Osteoblast (primary cell): ENCODE data around the gene LLGL2. TPM values are rescaled to one million over a fixed set of nuclear protein-coding genes. Genes with fewer than 3 reads are reported as not detected.

Experiments used
- DNase-seq: peaks from one replicate; pipeline ENCODE4 v3.0.0; 2011; ENCODE audit warnings: low spot score, mixed read lengths; ENCODE audit not compliant: insufficient read length; ENCODE audit errors: missing footprints
- H2AFZ ChIP-seq: 2 replicates; pipeline ENCODE4 v1.6.0; 2011; ENCODE audit warnings: mild to moderate bottlenecking, low read length
- H3K27ac ChIP-seq: 2 replicates; pipeline ENCODE4 v1.5.1; 2011; ENCODE audit warnings: mild to moderate bottlenecking, low read depth, low read length, moderate library complexity
- H3K27me3 ChIP-seq: 2 replicates; pipeline ENCODE4 v1.6.0; 2012; ENCODE audit warnings: mild to moderate bottlenecking, control low read depth, inconsistent platforms, low read length, moderate library complexity; ENCODE audit not compliant: insufficient read depth
- H3K36me3 ChIP-seq: 2 replicates; pipeline ENCODE4 v1.5.1; 2011; ENCODE audit warnings: mild to moderate bottlenecking, low read length, control low read depth, moderate library complexity; ENCODE audit not compliant: insufficient read depth
- H3K4me1 ChIP-seq: 2 replicates; pipeline ENCODE4 v1.5.1; 2011; ENCODE audit warnings: mild to moderate bottlenecking, low read length, control low read depth, moderate library complexity; ENCODE audit not compliant: insufficient read depth
- H3K4me2 ChIP-seq: 2 replicates; pipeline ENCODE4 v1.6.0; 2011; ENCODE audit warnings: mild to moderate bottlenecking, low read length; ENCODE audit not compliant: insufficient read depth
- H3K4me3 ChIP-seq: fragments of 200-600 bp; sonication (generic); 3 replicates; pipeline ENCODE4 v1.5.1; 2012; ENCODE audit warnings: mild to moderate bottlenecking, low read length, inconsistent platforms; ENCODE audit not compliant: insufficient read depth
- H3K79me2 ChIP-seq: 2 replicates; pipeline ENCODE4 v1.6.0; 2012; ENCODE audit warnings: mild to moderate bottlenecking, low read length, control low read depth, inconsistent platforms; ENCODE audit not compliant: insufficient read depth
- H3K9me3 ChIP-seq: 2 replicates; pipeline ENCODE4 v1.5.1; 2011; ENCODE audit warnings: low read depth, low read length, control low read depth
- H4K20me1 ChIP-seq: 2 replicates; pipeline ENCODE4 v1.6.0; 2012; ENCODE audit warnings: mild to moderate bottlenecking, low read length, control low read depth; ENCODE audit not compliant: insufficient read depth
- CTCF ChIP-seq: IDR thresholded peaks from 2 replicates; pipeline ENCODE4 v1.5.1; 2011; ENCODE audit warnings: mild to moderate bottlenecking, low read depth, low read length, moderate library complexity; ENCODE audit errors: extremely low read depth
- total RNA-seq: library from RNA; depleted of rRNA; stranded (reverse); fragments of >200 nt; gene quantifications from 2 replicates; pipeline ENCODE4 v1.2.3, GENCODE V29; 2012

LLGL2 gene
- total RNA-seq, 1 donor: 0.36 TPM

- Histone ChIP-seq H3K9me3 (no peaks in the 10 kb centered on the region), H3K27me3 (no peaks in the 10 kb centered on the region)
Measured at GRCh38 chr17:75555679-75556153, 30.2 kb downstream of the LLGL2 start.

GRCh38 chr17:75557075-75557851 lies 31.8 kb downstream of the LLGL2 start:
- Histone ChIP-seq H3K4me3 (no peak overlapping the region), H3K27ac (no peak overlapping the region), H3K27me3 (no peaks in the 10 kb centered on the region), H4K20me1 (no peaks in the 10 kb centered on the region), H3K79me2 (no peaks in the 10 kb centered on the region), H3K36me3 (no peaks in the 10 kb centered on the region), H3K9me3 (no peaks in the 10 kb centered on the region), H3K4me2 (no peak overlapping the region), H2AFZ (no peak overlapping the region), H3K4me1 (peaks cover 6% of the 10 kb centered on the region)
- TF ChIP-seq CTCF: no peak
- peak; percentile 91 for DNase-seq

More at GRCh38 chr17:75555679-75556153, 30.2 kb downstream of the LLGL2 start:
- H3K27ac ChIP-seq: no peak overlapping the region
- DNase-seq: no peak
- H3K4me2 ChIP-seq: no peak overlapping the region
- TF ChIP-seq CTCF: no peak
- H2AFZ ChIP-seq: no peak overlapping the region
- H4K20me1 ChIP-seq: no peaks in the 10 kb centered on the region
- no peaks in the 10 kb centered on the region for H3K79me2 ChIP-seq
- no peaks in the 10 kb centered on the region for H3K36me3 ChIP-seq
- no peak overlapping the region for H3K4me3 ChIP-seq
- peaks cover 3% of the 10 kb centered on the region for H3K4me1 ChIP-seq

DNA sequence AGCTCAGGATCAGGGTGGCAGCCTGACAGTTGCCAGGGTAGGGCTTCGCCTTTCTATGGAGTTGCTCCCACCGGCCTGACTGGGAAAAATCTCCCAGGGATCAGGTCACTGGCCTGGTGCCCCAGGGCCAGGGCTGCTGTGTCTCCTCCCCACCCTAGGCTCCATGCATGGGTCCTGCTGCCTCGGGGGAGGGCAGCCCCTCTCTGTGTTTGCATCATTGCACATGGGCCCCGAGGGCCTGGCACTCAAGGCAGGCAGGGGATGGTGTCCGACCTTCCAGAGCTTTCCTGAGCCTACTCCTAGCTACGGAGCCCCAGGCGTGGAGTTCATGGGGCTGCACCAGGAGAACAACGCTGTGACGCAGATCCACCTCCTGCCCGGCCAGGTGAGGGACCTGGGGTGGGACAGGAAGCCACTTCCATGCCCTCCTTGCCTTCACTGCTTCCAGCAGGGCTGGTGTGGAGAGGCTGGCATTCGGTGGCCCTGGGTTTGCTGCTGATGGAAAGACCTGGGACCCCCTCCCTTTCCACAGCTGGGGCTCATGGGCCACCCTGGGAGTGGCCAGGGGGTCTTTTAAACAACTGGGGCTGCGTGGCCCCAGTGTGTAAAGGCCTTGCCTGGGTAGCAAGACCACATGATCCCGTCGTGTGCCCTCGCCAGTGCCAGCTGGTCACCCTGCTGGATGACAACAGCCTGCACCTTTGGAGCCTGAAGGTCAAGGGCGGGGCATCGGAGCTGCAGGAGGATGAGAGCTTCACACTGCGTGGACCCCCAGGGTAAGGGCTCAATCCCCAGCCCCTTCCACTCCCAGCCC lies 32.6 kb downstream of the LLGL2 start:
- Histone ChIP-seq H2AFZ (no peak overlapping the region), H3K27me3 (no peaks in the 10 kb centered on the region), H3K27ac (no peak overlapping the region), H3K79me2 (no peaks in the 10 kb centered on the region), H3K9me3 (no peaks in the 10 kb centered on the region), H3K36me3 (no peaks in the 10 kb centered on the region), H3K4me3 (no peak overlapping the region), H4K20me1 (no peaks in the 10 kb centered on the region), H3K4me1 (peaks cover 7% of the 10 kb centered on the region), H3K4me2 (no peak overlapping the region)
- no peak for TF ChIP-seq CTCF
- peak; percentile 76 for DNase-seq
